ENCODE data around the gene HOXA3. TPM values are rescaled to one million over a fixed set of nuclear protein-coding genes. Genes with fewer than 3 reads are reported as not detected.

Gene HOXA3
- total RNA-seq, 1 experiment from 2014 or later, result not detected

GRCh38 chr7:27163288-27164044 is 11.1 kb upstream of the HOXA3 start:
- H3K9me3 Mint-ChIP-seq, result peaks cover 5 to 10% of the 10 kb centered on the region in 2 experiments
- H3K36me3 Mint-ChIP-seq (ENCODE audit: insufficient read depth in 1 of 3, low read depth in 3 of 3), result no peaks in the 10 kb centered on the region; a peak in 1 of 7 replicates
- peak; percentile 27 for DNase-seq

More at GRCh38 chr7:27163288-27164044, 11.1 kb upstream of the HOXA3 start:
- Mint-ChIP-seq H3K4me1 (peaks cover 0 to 12% of the 10 kb centered on the region in 2 experiments; a peak in 3 of 4 replicates), H3K4me3 (no peak overlapping the region), H3K27me3 (ENCODE audit: low read depth) (peaks cover 98% of the 10 kb centered on the region), H3K27ac (no peak overlapping the region)
- no peak overlapping the region for H3T11ph ChIP-seq (ENCODE audit: low read length)
- H4K8ac ChIP-seq (replicated peaks; ENCODE audit: insufficient read length, low read depth, low read length), result no peak overlapping the region
- H3K4ac ChIP-seq (ENCODE audit: low read depth, low read length), result no peak overlapping the region
- no peak overlapping the region for H3K56ac ChIP-seq (ENCODE audit: insufficient read length, low read depth, low read length)
- no peak overlapping the region for H4K91ac ChIP-seq (ENCODE audit: insufficient read length, low read depth, low read length)
- H3K4me1 ChIP-seq (ENCODE audit: insufficient read depth, low read length), result no peaks in the 10 kb centered on the region
- no peak overlapping the region for H3K23ac ChIP-seq (ENCODE audit: insufficient read length, low read depth, low read length)
- no peak overlapping the region for H4K5ac ChIP-seq (ENCODE audit: insufficient read length, low read depth, low read length)
- no peak overlapping the region for H2BK12ac ChIP-seq (ENCODE audit: insufficient read length, low read depth, low read length)
- no peak overlapping the region for H2BK20ac ChIP-seq (ENCODE audit: low read depth, low read length, poor library complexity, severe bottlenecking)
- no peak overlapping the region for H2AK5ac ChIP-seq (ENCODE audit: insufficient read length, low read length)
- H3K9ac ChIP-seq (ENCODE audit: extremely low read depth, insufficient read length, low read length), result no peak overlapping the region
- no peak overlapping the region for H2BK15ac ChIP-seq (ENCODE audit: low read depth, low read length)
- no peak overlapping the region for H3K18ac ChIP-seq (ENCODE audit: insufficient read length, low read depth, low read length)
- no peaks in the 10 kb centered on the region for H3K79me2 ChIP-seq (ENCODE audit: insufficient read depth, low read length)
- no peak overlapping the region for H2AFZ ChIP-seq (ENCODE audit: low read length)
- H3K9me3 ChIP-seq (ENCODE audit: control insufficient read depth, low read depth, low read length), result no peaks in the 10 kb centered on the region
- no peak overlapping the region for H3K14ac ChIP-seq (ENCODE audit: insufficient read depth, low read length)
- no peak overlapping the region for H3K4me2 ChIP-seq (ENCODE audit: insufficient read depth, insufficient read length, low read length)
- H4K20me1 ChIP-seq (ENCODE audit: control insufficient read depth, insufficient read depth, insufficient read length), result no peaks in the 10 kb centered on the region
- no peak overlapping the region for H2BK120ac ChIP-seq (ENCODE audit: low read depth, low read length, poor library complexity, severe bottlenecking)
- no CpG with 5 or more reads among the region's 24 CpGs for WGBS (ENCODE audit: extremely low coverage, insufficient read length, low lambda C conversion rate)
- no peak for TF ChIP-seq CTCF (conservative IDR thresholded peaks at IDR 0.05)
- H3K79me1 ChIP-seq (ENCODE audit: insufficient read depth, low read depth, low read length, poor library complexity, severe bottlenecking), result no peaks in the 10 kb centered on the region
- no peak overlapping the region for H3K27ac ChIP-seq (ENCODE audit: insufficient read length, low read depth, low read length)
- H2BK5ac ChIP-seq (ENCODE audit: insufficient read length, low read length), result no peak overlapping the region
- peaks cover 97% of the 10 kb centered on the region for H3K27me3 ChIP-seq (ENCODE audit: insufficient read depth, low read length)
- H3K23me2 ChIP-seq (ENCODE audit: insufficient read length, low read depth, low read length, poor library complexity, severe bottlenecking), result no peaks in the 10 kb centered on the region

Measured in H9 (cell line).